Measurements from ENCODE around the gene ZNF423. TPM values are rescaled to one million over a fixed set of nuclear protein-coding genes. Genes with fewer than 3 reads are reported as not detected.
A peak's percentile ranks its signal among the peaks of the same experiment; 100 is the strongest.

Gene ZNF423
- total RNA-seq, 1 donor = 11.6 TPM

- Histone ChIP-seq H4K20me1 (ENCODE audit: insufficient read depth, low read length) (no peaks in the 10 kb centered on the region), H3K4me2 (ENCODE audit: insufficient read depth, low read length) (no peak overlapping the region), H3K4me1 (ENCODE audit: insufficient read depth, low read length) (peaks cover 38% of the 10 kb centered on the region), H3K9me3 (ENCODE audit: low read depth, low read length) (no peaks in the 10 kb centered on the region), H3K27ac (ENCODE audit: low read depth, low read length) (no peak overlapping the region), H3K27me3 (ENCODE audit: insufficient read depth, low read length) (no peaks in the 10 kb centered on the region), H2AFZ (ENCODE audit: low read length) (no peak overlapping the region), H3K4me3 (ENCODE audit: insufficient read depth, low read length) (no peak overlapping the region), H3K79me2 (ENCODE audit: insufficient read depth, low read length) (no peaks in the 10 kb centered on the region), H3K36me3 (ENCODE audit: insufficient read depth, low read length) (peaks cover 3% of the 10 kb centered on the region)
- peak; percentile 76 for DNase-seq (ENCODE audit: insufficient read length, low spot score, missing footprints)
- TF ChIP-seq CTCF (IDR thresholded peaks at IDR 0.05; ENCODE audit: extremely low read depth, low read depth, low read length) = no peak
These were observed 217.8 kb downstream of the ZNF423 start for GRCh38 chr16:49637933-49638672.

GRCh38 chr16:49637511-49637910, 218.4 kb downstream of the ZNF423 start:
- no peak overlapping the region for H3K4me2 ChIP-seq (ENCODE audit: insufficient read depth, low read length)
- no peaks in the 10 kb centered on the region for H4K20me1 ChIP-seq (ENCODE audit: insufficient read depth, low read length)
- no peaks in the 10 kb centered on the region for H3K27me3 ChIP-seq (ENCODE audit: insufficient read depth, low read length)
- no peaks in the 10 kb centered on the region for H3K79me2 ChIP-seq (ENCODE audit: insufficient read depth, low read length)
- peaks cover 3% of the 10 kb centered on the region for H3K36me3 ChIP-seq (ENCODE audit: insufficient read depth, low read length)
- H3K4me3 ChIP-seq (ENCODE audit: insufficient read depth, low read length) = no peak overlapping the region
- H3K4me1 ChIP-seq (ENCODE audit: insufficient read depth, low read length) = peaks cover 34% of the 10 kb centered on the region
- no peak for DNase-seq (ENCODE audit: insufficient read length, low spot score, missing footprints)
- H3K27ac ChIP-seq (ENCODE audit: low read depth, low read length) = no peak overlapping the region
- no peak overlapping the region for H2AFZ ChIP-seq (ENCODE audit: low read length)
- H3K9me3 ChIP-seq (ENCODE audit: low read depth, low read length) = no peaks in the 10 kb centered on the region
- TF ChIP-seq CTCF (IDR thresholded peaks at IDR 0.05; ENCODE audit: extremely low read depth, low read depth, low read length) = no peak

GRCh38 chr16:49636608-49637007, 219.3 kb downstream of the ZNF423 start:
- Histone ChIP-seq H3K4me1 (ENCODE audit: insufficient read depth, low read length) (peaks cover 31% of the 10 kb centered on the region), H3K79me2 (ENCODE audit: insufficient read depth, low read length) (no peaks in the 10 kb centered on the region), H3K9me3 (ENCODE audit: low read depth, low read length) (no peaks in the 10 kb centered on the region), H3K4me2 (ENCODE audit: insufficient read depth, low read length) (no peak overlapping the region), H3K4me3 (ENCODE audit: insufficient read depth, low read length) (no peak overlapping the region), H4K20me1 (ENCODE audit: insufficient read depth, low read length) (no peaks in the 10 kb centered on the region), H3K27me3 (ENCODE audit: insufficient read depth, low read length) (no peaks in the 10 kb centered on the region), H3K36me3 (ENCODE audit: insufficient read depth, low read length) (peaks cover 3% of the 10 kb centered on the region), H3K27ac (ENCODE audit: low read depth, low read length) (no peak overlapping the region), H2AFZ (ENCODE audit: low read length) (no peak overlapping the region)
- TF ChIP-seq CTCF (IDR thresholded peaks at IDR 0.05; ENCODE audit: extremely low read depth, low read depth, low read length) = no peak
- no peak for DNase-seq (ENCODE audit: insufficient read length, low spot score, missing footprints)

GRCh38 chr16:49635591-49636581, 220.0 kb downstream of the ZNF423 start:
- Histone ChIP-seq H2AFZ (ENCODE audit: low read length) (no peak overlapping the region), H3K4me1 (ENCODE audit: insufficient read depth, low read length) (peaks cover 31% of the 10 kb centered on the region), H3K9me3 (ENCODE audit: low read depth, low read length) (no peaks in the 10 kb centered on the region), H3K79me2 (ENCODE audit: insufficient read depth, low read length) (no peaks in the 10 kb centered on the region), H4K20me1 (ENCODE audit: insufficient read depth, low read length) (no peaks in the 10 kb centered on the region), H3K4me3 (ENCODE audit: insufficient read depth, low read length) (no peak overlapping the region), H3K27ac (ENCODE audit: low read depth, low read length) (no peak overlapping the region), H3K4me2 (ENCODE audit: insufficient read depth, low read length) (no peak overlapping the region), H3K27me3 (ENCODE audit: insufficient read depth, low read length) (no peaks in the 10 kb centered on the region), H3K36me3 (ENCODE audit: insufficient read depth, low read length) (peaks cover 3% of the 10 kb centered on the region)
- peak; percentile 44 for DNase-seq (ENCODE audit: insufficient read length, low spot score, missing footprints)
- no peak for TF ChIP-seq CTCF (IDR thresholded peaks at IDR 0.05; ENCODE audit: extremely low read depth, low read depth, low read length)
